Measurements from ENCODE around the gene SGCD.
"Not testable (repeated sequence)": the region's sequence is repeated elsewhere in the genome, so short reads cannot be mapped to it uniquely, and the experiment has no call there.

Gene SGCD

DNA sequence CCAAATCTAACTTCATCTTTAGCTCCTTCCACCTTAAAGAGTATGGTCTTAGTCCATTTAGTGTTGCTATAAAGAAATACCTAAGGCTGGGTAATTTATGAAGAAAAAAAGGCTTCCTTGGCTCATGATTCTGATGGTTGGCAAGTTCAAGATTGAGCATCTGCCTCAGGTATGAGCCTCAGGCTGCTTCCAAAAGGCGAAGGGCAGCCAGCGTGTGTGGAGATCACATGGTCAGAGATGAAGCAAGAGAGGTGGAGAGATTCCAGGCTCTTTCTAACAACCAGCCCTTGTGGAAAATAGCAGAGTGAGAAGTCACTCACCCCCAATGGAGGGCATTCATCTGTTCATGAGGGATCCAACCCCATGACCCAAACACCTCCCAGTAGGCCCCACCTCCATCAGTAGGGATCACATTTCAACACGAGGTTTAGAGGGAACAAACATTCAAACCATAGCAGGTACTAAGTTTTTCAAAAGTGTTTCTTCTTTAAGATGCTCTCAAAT lies 225.9 kb downstream of the SGCD start:
- DNase-seq (ENCODE audit: low read depth in 4 of 4, low spot score in 1 of 4), result no peak

DNA sequence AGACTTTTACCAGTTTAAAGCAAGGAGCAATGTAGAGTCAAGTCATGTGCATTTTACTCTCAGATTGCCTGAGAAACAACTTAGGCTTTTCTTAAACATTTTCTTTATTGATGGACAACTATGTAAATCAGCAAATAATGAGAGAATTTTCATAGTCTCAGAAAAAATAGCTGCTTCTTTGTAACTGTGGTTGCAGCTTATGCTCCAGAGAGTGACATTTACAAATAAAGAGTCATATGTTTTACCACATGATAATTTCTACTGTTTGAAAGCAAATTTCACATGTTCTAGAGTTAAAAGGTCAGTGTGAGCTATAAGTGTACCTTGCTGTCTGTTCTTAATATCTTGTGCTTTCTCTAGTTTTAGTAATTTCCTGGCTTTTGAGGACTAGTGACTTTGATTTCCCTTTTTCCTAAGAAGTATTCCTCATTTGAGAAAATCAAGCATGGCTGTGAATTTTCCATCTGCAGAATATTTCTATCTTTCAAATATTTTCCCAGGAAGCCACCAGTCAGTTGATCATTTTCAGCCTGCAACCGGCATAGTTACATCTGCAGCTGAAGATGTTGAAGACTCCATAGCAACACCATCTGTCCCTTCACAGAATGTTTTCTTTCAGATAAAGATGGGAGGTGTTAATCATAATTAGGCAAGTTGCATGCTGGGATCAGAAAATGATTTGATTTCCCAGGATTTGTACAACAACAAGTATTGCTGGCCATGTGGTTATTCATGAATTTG lies 229.9 kb downstream of the SGCD start:
- no peak for DNase-seq (ENCODE audit: low read depth in 4 of 4, low spot score in 1 of 4)

DNA sequence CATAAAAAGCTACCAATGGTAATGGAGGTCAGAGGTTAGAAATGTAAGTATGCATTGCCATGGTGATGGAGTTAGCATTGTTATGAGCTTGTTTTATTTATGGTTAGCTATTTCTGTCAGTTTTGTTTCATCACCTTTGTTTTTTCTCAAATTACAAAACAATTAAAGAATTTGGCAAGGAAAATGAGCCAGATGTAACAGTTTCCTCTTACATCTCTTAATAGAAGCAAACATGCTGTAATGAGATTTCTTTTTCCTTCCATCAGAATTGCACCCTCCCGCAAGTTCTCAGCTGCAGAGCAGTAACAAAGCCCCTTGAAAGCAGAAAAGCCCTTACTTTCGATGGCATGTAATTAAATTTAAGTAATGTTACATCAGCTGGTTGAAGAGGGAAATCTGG lies 233.0 kb downstream of the SGCD start:
- DNase-seq (ENCODE audit: low read depth in 4 of 4, low spot score in 1 of 4), result no peak

DNA sequence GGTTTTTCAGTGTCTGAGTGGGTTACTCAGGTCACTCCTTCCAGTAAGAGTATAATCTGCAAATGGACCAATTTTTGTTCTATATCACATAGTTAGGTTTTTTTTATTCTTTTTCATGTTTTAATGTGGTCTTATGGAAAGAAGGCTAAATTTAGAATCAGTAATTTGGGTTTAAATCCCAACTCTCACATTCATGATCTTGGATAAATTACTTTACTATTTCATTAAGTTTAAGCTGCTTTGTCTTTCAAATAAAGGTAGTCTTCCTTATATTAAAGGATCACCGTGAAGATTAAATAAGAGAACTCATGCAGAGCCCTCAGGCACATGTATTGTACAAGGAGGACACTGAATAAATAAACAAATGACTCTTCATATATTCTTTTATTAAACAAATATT lies 234.7 kb downstream of the SGCD start:
- no peak for DNase-seq (ENCODE audit: low read depth in 4 of 4, low spot score in 1 of 4)

DNA sequence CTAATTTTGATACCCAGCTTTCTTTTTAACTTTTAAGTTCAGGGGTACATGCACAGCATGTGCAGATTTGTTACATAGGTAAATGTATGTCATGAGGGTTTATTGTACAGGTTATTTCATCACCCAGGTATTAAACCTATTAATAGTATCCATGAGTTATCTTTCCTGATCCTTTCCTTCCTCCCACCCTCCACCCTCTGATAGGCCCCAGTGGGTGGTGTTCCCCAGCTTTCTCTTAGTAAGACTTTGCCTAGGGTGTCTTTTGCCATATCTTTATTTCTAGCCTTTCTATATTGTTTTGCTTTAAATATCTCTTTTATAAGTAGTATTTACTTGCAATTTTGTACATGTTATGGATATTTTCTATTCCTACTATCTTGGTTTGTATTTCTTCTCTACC lies 243.7 kb downstream of the SGCD start:
- no peak for DNase-seq (ENCODE audit: low read depth in 4 of 4, low spot score in 1 of 4)

DNA sequence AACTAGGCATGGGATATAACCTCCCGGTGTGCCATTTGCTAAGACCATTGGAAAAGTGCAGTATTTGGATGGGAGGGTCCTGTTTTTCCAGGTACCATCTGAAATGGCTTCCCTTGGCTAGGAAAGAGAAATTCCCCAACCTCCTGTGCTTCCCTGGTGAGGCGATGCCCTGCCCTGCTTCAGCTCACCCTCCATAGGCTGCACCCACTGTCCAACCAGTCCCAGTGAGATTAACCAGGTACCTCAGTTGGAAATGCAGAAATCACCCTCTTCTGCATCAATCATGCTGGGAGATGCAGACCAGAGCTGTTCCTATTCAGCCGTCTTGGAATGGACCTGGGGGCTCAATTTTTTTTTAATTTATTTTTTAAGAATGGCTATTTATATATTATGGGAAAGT lies 254.8 kb downstream of the SGCD start:
- DNase-seq (ENCODE audit: low read depth in 4 of 4, low spot score in 1 of 4), result no peak

DNA sequence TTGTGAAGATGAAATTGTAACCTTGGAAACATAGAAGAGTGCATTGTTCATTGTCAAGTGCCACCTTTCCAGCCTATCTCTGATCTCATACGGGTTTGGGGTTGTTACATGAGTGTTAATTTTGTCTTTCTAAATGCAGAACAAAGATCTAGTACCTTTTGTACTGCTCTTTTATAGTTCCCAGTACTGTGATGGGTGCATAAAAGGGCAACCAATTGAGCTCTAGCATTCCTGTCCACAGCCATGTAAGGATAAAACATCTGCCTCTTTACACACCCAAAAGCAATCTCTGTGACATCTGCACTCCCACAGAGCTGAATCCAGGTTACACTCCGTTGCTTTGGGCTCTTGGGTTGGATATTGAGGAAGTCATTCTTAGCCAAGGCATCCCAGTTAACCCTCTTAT lies 255.2 kb downstream of the SGCD start:
- no peak for DNase-seq (ENCODE audit: low read depth in 4 of 4, low spot score in 1 of 4)

DNA sequence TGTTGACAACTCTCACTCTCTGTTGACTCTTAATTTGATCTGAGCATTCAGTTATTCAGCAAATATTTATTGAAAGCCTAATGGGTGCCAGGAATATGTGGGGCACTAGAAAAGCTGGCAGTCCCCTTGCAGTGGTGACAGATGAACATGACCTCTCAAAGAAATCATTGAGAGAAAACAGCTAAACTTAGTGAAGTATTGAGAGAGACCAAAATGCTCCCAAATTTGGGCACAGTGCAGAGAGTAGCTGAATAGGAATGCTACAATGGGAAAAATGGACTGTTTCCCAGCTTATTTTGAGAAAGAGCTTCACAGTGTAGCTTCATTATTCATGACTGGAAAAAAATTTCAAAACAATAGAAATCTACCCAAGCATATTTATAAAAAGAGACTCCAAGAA lies 257.9 kb downstream of the SGCD start:
- DNase-seq (ENCODE audit: low read depth in 4 of 4, low spot score in 1 of 4), result no peak

DNA sequence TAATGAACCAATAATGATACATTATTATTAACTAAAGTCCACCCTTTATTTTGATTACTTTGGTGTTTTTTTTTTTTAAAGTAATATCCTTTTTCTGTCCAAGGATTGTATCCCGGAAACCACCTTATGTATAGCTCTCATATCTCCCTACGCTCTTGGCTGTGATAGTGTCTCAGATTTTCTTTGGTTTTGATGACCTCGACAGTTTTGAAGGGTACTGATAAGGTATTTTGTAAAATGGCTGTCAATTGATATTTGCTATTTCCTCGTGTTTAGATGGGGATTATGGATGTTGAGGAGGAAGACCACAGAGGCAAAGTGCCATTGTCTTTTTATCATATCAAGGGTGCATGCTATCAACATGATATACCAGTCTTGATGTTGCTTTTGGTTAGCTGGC lies 259.0 kb downstream of the SGCD start:
- no peak for DNase-seq (ENCODE audit: low read depth in 4 of 4, low spot score in 1 of 4)

DNA sequence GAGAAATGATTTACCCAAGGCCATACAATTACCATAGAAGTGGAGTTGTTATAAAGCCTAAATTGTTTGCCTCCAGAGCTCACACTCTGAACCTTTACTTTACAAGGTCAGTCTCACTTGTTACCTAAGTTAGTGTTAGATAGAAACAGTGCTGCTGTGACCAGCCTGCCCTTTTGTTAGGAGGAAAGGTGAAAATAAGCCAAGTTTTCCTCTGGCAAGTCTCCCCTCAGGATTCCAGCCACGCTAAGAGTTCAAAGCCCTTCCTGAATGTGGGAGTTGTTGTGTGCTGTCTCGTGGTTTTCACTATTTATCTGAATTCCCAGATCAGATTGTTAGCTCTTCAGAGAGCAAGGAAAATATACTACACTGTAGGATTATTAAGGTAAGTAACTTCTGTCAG lies 260.0 kb downstream of the SGCD start:
- DNase-seq (ENCODE audit: low read depth in 4 of 4, low spot score in 1 of 4), result no peak

DNA sequence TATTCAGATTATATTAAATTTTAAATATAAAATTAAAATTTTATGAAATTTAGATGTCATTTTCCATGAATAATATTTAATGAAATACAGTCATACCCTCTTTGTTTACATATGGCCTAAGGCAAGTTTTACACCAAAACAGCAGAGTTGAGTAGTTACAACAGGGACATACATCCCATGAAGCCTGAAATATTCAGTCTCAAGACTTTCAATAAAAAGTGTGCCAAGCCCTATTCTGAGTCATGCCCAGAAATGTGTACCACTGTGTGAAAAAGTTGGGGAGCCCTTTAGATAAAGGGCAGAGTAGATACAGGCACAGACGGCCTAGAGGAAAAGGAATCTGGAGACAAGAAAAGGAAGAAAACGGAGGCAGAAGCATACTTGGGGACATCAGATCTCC lies 261.3 kb downstream of the SGCD start:
- no peak for DNase-seq (ENCODE audit: low read depth in 4 of 4, low spot score in 1 of 4)

DNA sequence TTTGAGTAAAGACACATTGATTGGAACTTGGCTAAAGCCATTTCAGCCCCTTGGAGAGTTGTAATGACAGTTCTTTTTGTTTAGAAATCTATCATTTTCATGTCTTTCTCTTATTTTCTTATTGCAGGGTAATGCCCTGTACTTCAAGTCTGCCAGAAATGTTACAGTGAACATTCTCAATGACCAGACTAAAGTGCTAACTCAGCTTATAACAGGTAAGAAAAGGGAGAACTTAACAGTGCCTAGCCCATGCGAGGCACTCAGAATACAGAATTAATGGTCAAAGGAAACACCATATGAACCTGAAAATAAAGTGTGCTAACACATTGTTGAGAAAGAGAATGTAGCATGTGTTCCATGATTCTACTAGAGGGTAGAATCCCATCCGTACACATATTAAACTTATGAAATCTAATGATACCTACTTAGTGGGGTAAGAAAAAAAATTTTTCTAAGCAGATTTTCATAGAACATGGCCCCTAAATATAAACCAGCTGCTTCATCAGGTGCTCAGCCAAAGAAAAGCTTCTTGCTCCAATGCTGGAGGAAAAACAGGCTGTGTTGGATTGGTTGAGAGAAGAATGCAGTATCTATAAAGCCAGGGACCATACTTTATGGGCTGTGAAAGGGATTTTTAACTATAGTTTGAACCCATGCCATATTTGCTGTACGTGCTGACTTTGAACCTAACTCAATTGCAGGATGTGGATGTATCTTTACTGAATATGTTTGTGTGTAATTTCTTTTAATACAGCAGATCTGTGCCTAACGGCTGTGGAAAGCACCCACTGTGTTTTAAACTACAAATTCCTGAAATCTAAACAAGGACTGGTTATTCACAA lies 262.4 kb downstream of the SGCD start:
- DNase-seq (ENCODE audit: low read depth in 4 of 4, low spot score in 1 of 4), result no peak

DNA sequence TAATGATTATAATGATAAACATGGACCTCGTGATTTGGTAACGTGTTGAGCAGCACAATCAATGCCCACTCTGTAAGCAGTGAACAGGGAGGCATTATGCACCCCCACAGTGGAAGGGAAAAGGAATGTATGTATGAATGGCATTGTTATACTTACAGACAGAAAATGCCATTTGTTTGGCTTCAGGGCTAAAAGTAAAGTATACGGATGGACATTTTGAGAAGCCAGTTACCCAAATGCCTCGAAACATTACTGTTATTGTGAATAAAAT lies 262.9 kb downstream of the SGCD start:
- DNase-seq (ENCODE audit: low read depth in 4 of 4, low spot score in 1 of 4), result no peak

DNA sequence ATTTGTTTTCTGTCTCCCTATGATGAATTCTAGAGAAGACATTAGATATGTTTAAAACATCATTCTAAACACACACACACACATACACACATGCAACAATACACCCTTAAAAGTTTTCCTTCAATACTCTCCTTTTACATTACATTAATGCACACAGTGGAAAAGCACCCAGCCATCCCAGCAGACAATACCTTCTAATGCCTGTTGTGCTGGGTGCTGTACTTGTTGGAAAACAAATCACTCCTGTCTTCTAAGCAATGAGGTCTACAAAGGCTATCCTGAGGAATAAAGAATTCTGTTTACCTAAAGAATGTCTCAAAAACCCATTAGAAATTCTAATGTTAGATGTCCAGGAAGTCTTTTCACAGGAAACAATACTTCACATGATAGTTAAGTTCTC lies 264.0 kb downstream of the SGCD start:
- DNase-seq (ENCODE audit: low read depth in 4 of 4, low spot score in 1 of 4), result no peak

DNA sequence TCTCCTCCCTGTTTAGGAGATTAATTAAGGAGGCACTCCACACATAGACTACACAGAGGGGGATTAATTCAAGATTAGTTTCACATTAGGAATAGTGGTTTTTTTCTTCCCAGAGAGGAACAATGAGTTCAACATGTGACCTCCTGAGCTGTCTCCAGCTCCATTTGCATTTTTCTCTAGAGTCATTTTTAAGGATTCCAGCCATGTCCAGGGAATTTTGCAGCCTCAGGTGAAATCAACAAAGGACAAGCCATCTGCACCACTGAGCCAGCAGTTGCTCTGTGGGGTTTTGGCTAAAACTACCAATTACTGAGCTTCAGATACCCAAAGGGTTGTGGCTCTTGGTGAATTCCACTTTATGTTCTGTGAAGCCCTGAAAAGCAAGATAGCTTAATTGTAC lies 264.7 kb downstream of the SGCD start:
- no peak for DNase-seq (ENCODE audit: low read depth in 4 of 4, low spot score in 1 of 4)

DNA sequence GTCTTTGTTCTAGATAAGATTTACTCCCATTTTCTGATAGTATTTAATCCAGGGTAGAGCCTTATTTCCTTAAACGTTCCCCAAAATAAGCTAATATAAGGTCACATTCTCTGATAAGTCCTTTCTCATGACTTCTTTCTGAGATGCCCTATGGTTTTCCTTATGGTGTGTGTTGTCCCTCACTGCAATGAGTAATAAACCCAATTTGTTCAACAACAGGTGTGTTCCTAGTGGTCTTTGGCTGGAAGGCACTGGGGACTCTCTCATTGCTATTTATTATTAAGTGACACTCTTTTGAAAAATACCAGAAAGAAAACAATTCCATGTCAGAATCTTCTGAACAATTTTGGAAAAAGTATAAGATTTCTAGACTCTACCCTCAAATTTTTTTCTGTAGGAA lies 266.6 kb downstream of the SGCD start:
- DNase-seq (ENCODE audit: low read depth in 4 of 4, low spot score in 1 of 4), result no peak

DNA sequence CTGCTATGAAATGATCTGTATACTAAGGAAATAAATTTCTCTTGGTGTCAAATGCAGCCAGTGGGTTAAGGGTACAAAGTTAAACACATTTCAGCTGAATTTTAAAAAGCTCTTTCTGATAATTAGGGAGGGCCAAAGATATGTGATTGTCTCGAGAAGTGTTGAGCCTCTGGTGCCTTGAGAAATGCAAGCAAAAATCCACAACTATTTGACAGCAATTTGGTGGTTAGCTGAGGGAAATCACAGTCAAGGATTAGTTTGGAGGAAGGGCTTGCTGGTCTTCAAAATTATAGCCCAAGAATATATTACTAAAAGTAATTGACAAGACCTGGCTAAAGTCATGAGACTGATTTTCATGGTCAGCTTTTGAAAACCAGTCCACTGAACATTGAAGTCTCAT lies 267.4 kb downstream of the SGCD start:
- DNase-seq (ENCODE audit: low read depth in 4 of 4, low spot score in 1 of 4), result no peak

DNA sequence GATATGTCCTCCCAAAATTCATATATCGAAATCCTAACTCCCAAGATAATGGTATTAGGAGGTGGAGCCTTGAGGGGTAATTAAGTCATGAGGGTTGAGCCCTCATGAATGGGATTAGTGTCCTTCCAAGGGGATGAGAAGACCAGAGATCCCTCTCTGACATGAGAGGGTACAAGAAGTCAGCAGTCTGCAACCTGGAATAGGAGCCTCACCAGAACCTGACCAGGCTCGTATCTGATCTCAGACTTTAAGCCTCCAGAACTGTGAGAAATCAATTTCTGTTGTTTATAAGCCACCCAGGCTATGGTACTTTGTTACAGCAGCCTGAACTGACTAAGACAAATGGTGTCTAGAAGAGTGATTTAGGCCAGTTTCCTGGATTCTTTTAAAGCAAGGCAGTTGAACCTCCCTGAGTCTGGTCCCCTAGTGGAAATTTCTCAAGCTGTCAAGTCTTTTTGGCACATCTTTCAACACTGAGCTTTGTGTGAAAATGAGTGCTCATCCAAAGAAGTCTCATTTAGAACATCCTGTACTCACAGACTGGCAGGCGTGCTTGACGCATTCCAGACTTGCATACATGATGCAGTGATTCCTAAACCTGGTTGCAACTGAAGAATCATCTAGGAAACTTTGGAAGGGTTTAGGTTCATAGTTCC lies 268.3 kb downstream of the SGCD start:
- no peak for DNase-seq (ENCODE audit: low read depth in 4 of 4, low spot score in 1 of 4)

DNA sequence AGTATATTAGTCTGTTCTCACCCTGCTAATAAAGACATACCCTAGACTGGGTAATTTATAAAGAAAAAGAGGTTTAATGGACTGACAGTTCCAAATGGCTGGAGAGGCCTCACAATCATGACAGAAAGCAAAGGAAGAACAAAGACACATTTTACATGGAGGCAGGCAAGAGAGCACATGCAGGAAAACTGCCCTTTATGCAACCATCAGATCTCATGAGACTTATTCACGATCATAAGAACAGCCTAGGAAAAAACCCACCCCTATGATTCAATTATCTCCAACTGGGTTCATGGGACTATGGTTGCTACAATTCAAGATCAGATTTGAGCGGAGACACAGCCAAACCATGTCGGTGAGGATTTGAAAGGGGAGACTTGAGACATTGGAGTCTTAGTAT lies 270.3 kb downstream of the SGCD start:
- DNase-seq (ENCODE audit: low read depth in 4 of 4, low spot score in 1 of 4), result no peak

DNA sequence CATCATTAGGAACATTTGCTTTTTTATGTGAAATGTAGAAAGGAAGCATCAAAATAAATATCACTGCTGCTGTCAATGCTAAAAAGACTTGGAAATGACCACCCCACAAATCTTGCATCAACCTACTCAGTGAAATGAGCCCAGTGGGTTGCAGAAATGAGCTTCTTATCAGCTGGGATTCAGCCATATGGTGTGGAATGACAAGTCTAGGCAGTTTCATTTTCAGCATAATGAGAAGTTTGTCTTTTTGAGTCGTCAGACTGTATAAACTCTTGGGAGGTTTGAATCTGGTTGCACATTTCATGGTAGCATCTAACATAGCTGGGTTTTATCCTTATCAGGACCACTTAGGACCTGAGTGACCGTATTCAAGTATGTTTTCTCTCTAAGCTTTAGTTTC lies 272.0 kb downstream of the SGCD start:
- no peak for DNase-seq (ENCODE audit: low read depth in 4 of 4, low spot score in 1 of 4)

DNA sequence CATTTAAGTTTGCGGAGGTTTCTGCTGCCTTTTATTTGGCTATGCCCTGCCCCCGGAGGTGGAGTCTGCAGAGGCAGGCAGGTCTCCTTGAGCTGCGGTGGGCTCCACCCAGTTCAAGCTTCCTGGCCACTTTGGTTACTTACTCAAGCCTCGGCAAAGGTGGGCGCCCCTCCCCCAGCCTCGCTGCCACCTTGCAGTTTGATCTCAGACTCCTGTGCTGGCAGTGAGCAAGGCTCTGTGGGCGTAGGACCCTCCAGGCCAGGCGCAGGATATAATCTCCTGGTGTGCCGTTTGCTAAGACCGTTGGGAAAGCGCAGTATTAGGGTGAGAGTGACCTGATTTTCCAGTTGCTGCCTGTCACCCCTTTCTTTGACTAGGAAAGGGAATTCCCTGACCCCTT lies 283.6 kb downstream of the SGCD start:
- DNase-seq (ENCODE audit: low read depth in 4 of 4, low spot score in 1 of 4), result not testable (repeated sequence)

DNA sequence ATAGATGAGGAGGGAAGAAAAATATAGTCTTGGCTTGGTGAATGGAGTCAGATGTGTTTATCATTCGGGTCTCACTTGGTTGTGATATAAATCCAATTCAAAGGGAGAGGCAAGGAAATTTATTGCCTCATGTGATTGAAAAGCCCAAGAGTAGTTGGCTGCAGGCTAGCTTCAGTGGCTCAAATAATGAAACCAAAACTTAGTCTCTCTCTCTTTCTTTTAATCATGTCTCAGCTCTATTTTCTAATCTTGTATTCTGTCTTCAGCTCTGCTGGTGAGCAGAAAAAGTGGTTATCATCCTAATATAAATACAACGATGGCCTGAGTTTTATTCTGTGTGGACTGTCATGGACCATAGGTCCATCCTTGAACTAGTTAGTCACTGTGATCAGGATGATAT lies 288.9 kb downstream of the SGCD start:
- DNase-seq (ENCODE audit: low read depth in 4 of 4, low spot score in 1 of 4), result no peak
